HG03045 (cell line): ENCODE measurements around the gene PTDSS2.
"Not testable (repeated sequence)": the region's sequence is repeated elsewhere in the genome, so short reads cannot be mapped to it uniquely, and the experiment has no call there.

Experiments used
- ATAC-seq: cut with Tn5 transposase; IDR thresholded peaks from one replicate; pipeline ENCODE4 v1.9.1; 2021; ENCODE audit warnings: mild to moderate bottlenecking, moderate library complexity; ENCODE audit not compliant: unreplicated experiment

Gene PTDSS2

GRCh38 chr11:429931-430456, 20.1 kb upstream of the PTDSS2 start:
- no peak for ATAC-seq

DNA sequence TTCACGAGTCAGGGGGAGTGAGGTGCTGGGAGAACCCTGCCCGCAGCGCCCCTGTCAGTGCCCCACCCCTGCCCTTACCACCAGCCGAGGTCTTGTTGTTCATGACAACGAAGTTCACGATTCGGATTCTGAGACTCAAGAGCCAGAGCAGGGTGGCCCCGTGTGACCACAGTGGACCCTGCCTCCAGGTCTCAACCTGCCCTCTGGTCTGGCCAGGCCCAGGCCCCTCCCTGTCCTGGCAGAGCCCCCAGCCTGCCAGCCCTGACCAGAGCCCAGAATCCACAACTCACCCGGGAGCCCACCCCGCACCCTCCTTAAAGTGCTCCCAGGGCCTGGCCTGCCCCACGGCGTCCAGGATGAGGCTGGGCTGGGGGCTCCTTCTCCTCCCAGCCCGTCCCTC, 18.2 kb upstream of the PTDSS2 start:
- no peak for ATAC-seq

GRCh38 chr11:432501-433100, 17.5 kb upstream of the PTDSS2 start:
- ATAC-seq: no peak

DNA sequence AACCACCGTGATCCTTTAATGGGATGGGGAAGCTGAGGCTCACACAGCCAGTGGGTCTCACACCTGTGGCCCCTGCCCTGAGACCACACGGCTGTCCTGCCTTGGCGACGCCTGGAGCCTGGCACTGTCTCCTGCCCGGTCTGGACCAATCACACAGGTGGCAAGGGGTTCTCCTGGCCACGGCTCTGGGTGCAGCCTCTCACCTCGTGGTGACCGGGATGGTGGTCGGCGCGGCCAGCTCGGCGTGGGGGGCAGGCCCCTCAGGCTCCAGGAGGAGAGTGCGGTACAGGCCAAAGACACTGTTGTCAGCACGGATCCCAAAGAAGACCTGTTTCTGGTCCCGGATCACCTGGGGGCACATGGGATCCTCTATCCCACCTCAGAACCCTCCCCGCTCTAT, 17.0 kb upstream of the PTDSS2 start:
- no peak for ATAC-seq

DNA sequence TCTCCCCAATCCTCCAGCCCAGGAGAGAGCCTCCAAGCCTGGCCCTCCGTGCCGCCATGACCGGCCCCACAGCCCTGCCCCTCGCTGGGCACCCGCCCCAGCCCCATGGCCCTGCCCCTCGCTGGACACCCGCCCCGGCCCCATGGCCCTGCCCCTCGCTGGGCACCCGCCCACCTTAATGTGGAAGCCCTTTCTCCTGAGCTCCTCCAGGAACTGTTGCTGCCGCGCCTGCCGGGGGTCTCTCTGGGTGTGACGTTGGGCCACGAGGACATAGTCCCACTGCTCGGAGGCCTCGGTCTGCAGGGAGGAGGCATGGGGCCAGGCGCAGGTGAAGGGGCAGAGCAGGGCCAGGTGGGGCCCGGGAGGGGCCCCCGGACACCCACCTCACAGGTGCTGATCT, 16.4 kb upstream of the PTDSS2 start:
- no peak for ATAC-seq

GRCh38 chr11:434496-434895, 15.6 kb upstream of the PTDSS2 start:
- ATAC-seq: no peak

GRCh38 chr11:434999-435740, 14.9 kb upstream of the PTDSS2 start:
- not testable (repeated sequence) for ATAC-seq

- ATAC-seq: no peak
Measured at GRCh38 chr11:437228-437870, 12.7 kb upstream of the PTDSS2 start.

GRCh38 chr11:438101-438844, 11.8 kb upstream of the PTDSS2 start:
- ATAC-seq: no peak

DNA sequence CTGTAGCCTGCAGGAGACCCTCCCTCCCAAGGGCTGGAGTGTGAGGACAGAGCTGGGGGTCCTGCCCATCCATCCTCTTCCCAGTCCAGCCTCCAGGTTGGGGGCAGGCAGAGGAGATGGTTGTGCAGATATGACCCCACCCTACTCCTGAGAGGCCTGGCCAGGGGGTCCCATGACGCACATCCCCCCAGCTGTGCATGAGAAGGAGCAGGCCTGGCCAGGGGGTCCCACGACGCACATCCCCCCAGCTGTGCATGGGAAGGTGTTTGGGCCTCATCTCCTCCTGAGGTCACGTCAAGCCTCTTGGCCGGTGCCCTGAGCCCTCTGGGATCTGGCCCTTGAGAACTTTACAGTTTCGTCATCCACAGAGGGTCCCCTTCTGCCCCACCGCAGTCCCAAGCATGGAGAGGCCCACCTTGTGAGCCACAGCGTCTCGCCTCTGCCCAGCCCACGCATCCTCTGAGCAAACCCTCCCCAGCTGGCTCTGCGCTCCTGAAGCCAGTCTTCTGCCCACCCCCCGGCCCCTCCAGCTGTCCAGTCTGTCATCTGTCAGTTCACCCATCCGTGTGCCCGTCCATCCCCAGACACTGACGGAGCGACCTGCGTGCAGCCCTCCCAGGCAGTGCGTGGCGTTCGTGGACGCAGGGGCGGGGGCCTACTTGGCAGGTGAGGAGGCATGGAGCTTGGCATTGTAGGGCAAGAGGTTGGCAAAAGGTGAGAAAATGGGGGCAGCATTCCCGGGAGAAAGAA, 10.6 kb upstream of the PTDSS2 start:
- no peak for ATAC-seq

DNA sequence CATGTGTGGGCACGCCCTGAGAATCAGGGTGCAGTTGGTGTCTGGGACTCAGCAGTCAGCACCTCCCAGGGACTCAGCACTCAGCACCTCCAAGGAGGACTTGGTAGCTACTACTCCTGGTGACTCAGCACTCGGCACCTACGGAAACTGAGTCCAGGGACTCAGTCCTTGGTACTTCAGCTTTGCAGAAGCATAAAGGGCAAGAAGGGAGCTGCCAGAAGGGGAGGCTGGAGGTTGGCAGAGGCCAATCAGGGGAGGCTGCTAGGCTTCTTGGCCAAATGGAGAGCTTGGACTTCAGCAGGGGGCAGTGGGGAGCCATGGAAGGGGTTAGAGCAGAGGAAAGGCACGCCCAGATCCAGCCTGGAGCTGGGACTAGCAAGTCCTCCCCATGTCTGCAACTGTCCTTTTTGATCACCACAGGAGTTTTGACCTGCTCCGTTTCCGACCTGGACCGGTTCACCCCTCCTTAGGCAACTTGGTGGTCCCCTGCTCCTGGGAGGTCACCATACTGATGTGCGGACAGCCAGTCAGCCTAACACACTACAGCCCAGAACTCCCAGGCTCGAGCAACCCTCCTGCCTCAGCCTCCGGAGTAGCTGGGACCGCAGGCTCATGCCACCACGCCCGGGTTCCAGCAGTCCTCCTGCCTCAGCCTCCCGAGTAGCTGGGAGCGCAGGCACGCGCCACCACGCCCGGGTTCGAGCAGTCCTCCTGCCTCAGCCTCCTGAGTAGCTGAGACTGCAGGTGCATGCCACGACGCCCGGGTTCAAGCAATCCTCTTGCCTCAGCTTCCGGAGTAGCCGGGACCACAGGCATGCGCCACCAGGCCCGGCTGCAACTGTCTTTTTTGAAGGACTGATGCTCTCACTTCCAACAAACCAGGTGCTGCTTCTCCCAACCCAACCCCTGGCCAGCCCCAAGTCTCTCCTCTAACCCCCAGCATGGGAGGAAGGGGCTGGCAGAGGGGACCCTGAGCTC, 9.7 kb upstream of the PTDSS2 start:
- ATAC-seq: no peak

DNA sequence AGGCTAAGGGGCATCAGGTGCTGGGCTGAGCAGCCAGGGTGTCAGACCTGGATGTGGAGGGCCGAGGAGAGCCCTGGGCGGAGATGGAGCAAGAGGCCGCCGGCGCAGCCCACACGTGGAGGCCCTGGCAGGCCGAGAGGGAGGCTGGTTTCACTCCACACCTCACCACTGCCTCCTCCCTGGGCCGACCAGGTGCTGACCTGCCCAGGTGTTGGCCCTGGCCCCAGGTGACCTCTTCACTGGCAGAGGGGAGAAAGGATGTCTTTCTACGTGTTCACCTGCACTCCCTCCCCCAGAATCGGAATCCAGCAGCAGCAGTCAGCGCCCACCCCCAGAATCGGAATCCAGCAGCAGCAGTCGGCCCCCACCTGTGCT, 9.0 kb upstream of the PTDSS2 start:
- ATAC-seq: no peak

DNA sequence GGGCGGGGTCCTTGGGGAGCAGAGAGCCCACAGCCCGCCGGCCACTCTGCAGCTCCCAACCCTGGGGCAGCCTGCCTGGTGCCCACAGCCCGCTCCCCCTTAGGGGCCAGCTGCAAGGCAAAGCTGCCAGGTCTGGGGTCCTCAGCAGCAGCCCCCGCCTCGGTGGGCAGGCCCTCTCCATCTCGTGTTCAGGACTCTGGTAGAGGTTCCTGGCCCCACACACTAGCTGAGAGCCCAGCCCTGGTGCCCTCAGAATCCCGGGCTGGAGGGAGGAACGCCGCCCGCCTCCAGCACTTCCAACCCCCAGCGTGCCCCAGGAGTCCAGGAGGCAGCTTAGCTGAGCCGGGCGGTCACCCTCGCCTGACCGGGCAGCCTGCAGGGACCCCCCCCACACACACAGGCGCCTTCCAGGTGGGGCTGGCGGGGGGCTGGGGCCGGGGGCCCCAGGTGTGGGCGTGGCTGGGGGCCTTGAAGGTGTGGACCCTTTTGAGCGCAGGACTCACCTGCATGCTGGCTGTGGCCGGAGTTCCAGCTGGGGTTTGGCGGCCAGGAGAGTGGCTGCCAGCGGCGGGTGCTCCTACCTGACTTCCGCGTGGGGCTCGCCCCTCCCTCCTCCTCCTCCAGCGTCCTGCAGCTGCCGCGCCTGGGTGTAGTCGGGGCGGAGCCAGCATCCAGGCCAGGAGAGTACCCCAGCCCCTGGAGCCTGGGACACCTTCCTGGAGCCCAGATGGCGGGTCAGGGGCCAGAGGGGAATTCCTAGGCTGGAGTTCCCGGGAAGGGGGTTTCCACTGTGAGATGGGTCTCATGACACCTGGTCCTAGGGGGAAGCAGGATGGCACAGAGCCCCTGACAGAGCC, 8.4 kb upstream of the PTDSS2 start, which contains the start of gene ANO9:
Gene ANO9 (minus strand): TSS at position 594 of the 857 bp plus-strand sequence. CDS start 85 bp downstream, at position 509.
- ATAC-seq: peak; percentile 54

GRCh38 chr11:442611-443081, 7.4 kb upstream of the PTDSS2 start:
- no peak for ATAC-seq

DNA sequence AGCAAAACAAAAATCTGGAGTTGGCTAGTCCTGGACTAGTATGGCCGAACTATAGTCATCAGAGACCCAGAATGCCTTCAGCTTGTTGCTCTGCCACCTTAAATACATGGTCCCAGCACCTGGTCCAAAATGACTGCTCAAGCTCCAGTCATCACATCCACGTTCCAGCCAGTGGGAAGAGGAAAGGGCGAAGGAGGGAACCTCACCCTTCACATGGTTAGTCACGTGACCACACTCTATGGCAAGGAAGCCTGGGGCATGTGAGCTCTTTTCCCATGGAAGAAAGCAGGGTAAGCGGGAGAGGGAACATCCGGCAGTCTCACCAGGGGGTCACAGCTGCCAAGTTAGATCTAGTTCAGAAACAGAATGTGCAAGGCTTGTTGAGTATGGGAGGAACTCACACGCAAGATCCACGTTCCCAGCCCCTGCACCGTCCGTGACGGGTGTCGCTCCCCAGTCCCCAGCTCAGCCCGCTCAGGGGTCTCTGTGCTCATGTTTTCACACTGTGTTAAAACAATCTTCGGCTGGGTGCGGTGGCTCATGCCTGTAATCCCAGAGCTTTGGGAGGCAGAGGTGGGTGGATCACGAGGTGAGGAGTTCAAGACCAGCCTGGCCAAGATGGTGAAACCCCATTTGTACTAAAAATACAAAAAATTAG, 6.4 kb upstream of the PTDSS2 start:
- no peak for ATAC-seq

- no peak for ATAC-seq
Measured at GRCh38 chr11:444396-445144, 5.5 kb upstream of the PTDSS2 start.
